K562 (cell line): ENCODE measurements around the gene ATP1A2. TPM values are rescaled to one million over a fixed set of nuclear protein-coding genes. Genes with fewer than 3 reads are reported as not detected.

Experiments
- ATAC-seq: fragments of 200-7000 bp; cut with Tn5 transposase; 3 replicates; pipeline ENCODE4 v1.9.1; 2020; ENCODE audit warnings: moderate library complexity
- Bru-seq: library from RNA; stranded (reverse); fragments of 400-500 nt; gene quantifications from one replicate; lab custom pipeline; 2021; lab: Mats Ljungman, UMichigan
- BruChase-seq, 2 experiments: library from RNA; stranded (reverse); fragments of 400-500 nt; gene quantifications; one replicate each; lab custom pipeline; 2021; lab: Mats Ljungman, UMichigan
- BruUV-seq: library from RNA; stranded (reverse); fragments of 400-500 nt; replicated peaks from 2 replicates; lab custom pipeline; 2021; lab: Mats Ljungman, UMichigan
- CTCF ChIA-PET: fragments of 300-600 bp; formaldehyde crosslinking; extraction: SDS; loops from one replicate; lab custom pipeline; 2021; ENCODE audit warnings: low intra/inter-chr PET ratio; lab: Yijun Ruan, JAX
- POLR2A ChIA-PET: fragments of 300-600, 350-650 bp; sonication (Branson Sonifier 250); formaldehyde crosslinking; extraction: SDS; loops from one replicate; lab custom pipeline; 2021; ENCODE audit warnings: antibody characterized with exemption, inconsistent platforms; lab: Yijun Ruan, JAX
- DNase-seq, 4 experiments: peaks; one replicate each; pipeline versions ENCODE4 v3.0.0 to v3.0.0-alpha.2; 2011 to 2018; ENCODE audit warnings: low spot score in 3 of 4, mixed read lengths in 3 of 4; ENCODE audit errors: extremely low read depth in 1 of 4
- FAIRE-seq: peaks from 2 replicates; lab custom pipeline; 2011; peaks lifted over from hg19 to GRCh38; lab: Jason Lieb, UNC
- H2AFZ ChIP-seq: 2 replicates; pipeline ENCODE4 v1.6.0; 2011; ENCODE audit warnings: low read depth, low read length, control low read depth, inconsistent platforms
- H3K27ac ChIP-seq: fragments of 200-600 bp; 3 replicates; pipeline ENCODE4 v1.8.0; 2011; ENCODE audit warnings: low read depth, mild to moderate bottlenecking, control low read depth, inconsistent platforms, low read length, moderate library complexity, mixed read lengths; ENCODE audit errors: extremely low read depth
- H3K27me3 ChIP-seq, 2 experiments: fragments of 300-600 bp in 1 of 2; 2 replicates in 1 of 2; 3 replicates in 1 of 2; pipeline versions ENCODE4 v1.6.0 to v1.8.0; 2011; ENCODE audit warnings: inconsistent platforms in 2 of 2, low read length in 2 of 2, mild to moderate bottlenecking in 1 of 2, mixed read lengths in 1 of 2, moderate library complexity in 1 of 2; ENCODE audit not compliant: control insufficient read depth in 2 of 2, insufficient read depth in 2 of 2
- H3K36me3 ChIP-seq: fragments of 300-600 bp; 3 replicates; pipeline ENCODE4 v1.8.0; 2011; ENCODE audit warnings: mild to moderate bottlenecking, low read length, inconsistent platforms; ENCODE audit not compliant: control insufficient read depth, insufficient read depth
- H3K4me1 ChIP-seq, 2 experiments: fragments of 200-600 bp in 1 of 2; replicated peaks in 1 of 2; 2 replicates in 1 of 2; 3 replicates in 1 of 2; pipeline versions ENCODE4 v1.5.1 to v1.8.0; 2011; ENCODE audit warnings: inconsistent platforms in 2 of 2, low read length in 2 of 2, mild to moderate bottlenecking in 1 of 2, mixed read lengths in 1 of 2, moderate library complexity in 1 of 2; ENCODE audit not compliant: control insufficient read depth in 2 of 2, insufficient read depth in 2 of 2
- H3K4me2 ChIP-seq: 2 replicates; pipeline ENCODE4 v1.6.1; 2011; ENCODE audit warnings: low read length, control low read depth, inconsistent platforms, mixed read lengths; ENCODE audit not compliant: insufficient read depth
- H3K4me3 ChIP-seq: fragments of 200-600 bp; sonication (generic), shearing (Covaris generic); 2 replicates; pipeline ENCODE4 v1.5.1; 2016; ENCODE audit warnings: control low read depth, inconsistent platforms
- H3K79me2 ChIP-seq: fragments of 200-600 bp; 3 replicates; pipeline ENCODE4 v1.8.0; 2011; ENCODE audit warnings: low read length, inconsistent platforms; ENCODE audit not compliant: control insufficient read depth, insufficient read depth
- H3K9ac ChIP-seq, 2 experiments: 2 replicates each; pipeline versions ENCODE4 v1.6.0 to v1.6.1; 2011; ENCODE audit warnings: low read depth in 2 of 2, low read length in 2 of 2, control low read depth in 1 of 2, inconsistent platforms in 1 of 2, mild to moderate bottlenecking in 1 of 2, mixed read lengths in 1 of 2; ENCODE audit not compliant: insufficient read depth in 1 of 2
- H3K9me1 ChIP-seq: one replicate; pipeline ENCODE4 v1.6.0; 2011; ENCODE audit warnings: inconsistent platforms, mild to moderate bottlenecking, low read length, moderate library complexity; ENCODE audit not compliant: control insufficient read depth, insufficient read depth
- H3K9me3 ChIP-seq: replicated peaks from 2 replicates; pipeline ENCODE4 v1.5.1; 2011; ENCODE audit warnings: low read depth, low read length, inconsistent platforms; ENCODE audit not compliant: control insufficient read depth, insufficient read depth
- H4K20me1 ChIP-seq: replicated peaks from 2 replicates; pipeline ENCODE4 v1.6.1; 2011; ENCODE audit warnings: low read length, inconsistent platforms, mixed read lengths; ENCODE audit not compliant: control insufficient read depth, insufficient read depth
- BDP1 ChIP-seq: IDR thresholded peaks from 3 replicates; pipeline ENCODE4 v1.6.1; 2011; ENCODE audit not compliant: insufficient read length, insufficient read depth
- CBFA2T2 ChIP-seq: fragments of 450-650 bp; conservative IDR thresholded peaks from 2 replicates; pipeline ENCODE4 v1.6.1; 2017; ENCODE audit warnings: mild to moderate bottlenecking
- CCAR2 ChIP-seq: fragments of 200-400 bp; formaldehyde crosslinking; IDR thresholded peaks from 2 replicates; pipeline ENCODE4 v1.6.1; 2017; ENCODE audit warnings: mild to moderate bottlenecking, low read depth, low read length
- ETV6 ChIP-seq, 3 experiments: fragments of 150-350 bp in 1 of 3; sonication (generic) in 1 of 3; formaldehyde crosslinking in 1 of 3; IDR thresholded peaks; 2 replicates each; pipeline versions ENCODE4 v1.6.1 to v1.8.0; 2014 to 2022; ENCODE audit warnings: borderline replicate concordance in 2 of 3, low read depth in 2 of 3, antibody characterized with exemption in 1 of 3, low read length in 1 of 3, mild to moderate bottlenecking in 1 of 3, missing genetic modification reagents in 1 of 3
- HDAC1 ChIP-seq, 2 experiments: fragments of 450-650 bp; IDR thresholded peaks; 2 replicates each; pipeline ENCODE4 v1.6.1; 2016 to 2017; ENCODE audit warnings: inconsistent platforms in 1 of 2, mild to moderate bottlenecking in 1 of 2, moderate library complexity in 1 of 2
- HLTF ChIP-seq: fragments of 450-650 bp; IDR thresholded peaks from 2 replicates; pipeline ENCODE4 v1.6.1; 2016
- KDM1A ChIP-seq, 2 experiments: fragments of 450-650 bp; IDR thresholded peaks; 2 replicates each; pipeline ENCODE4 v1.6.1; 2016; ENCODE audit warnings: mild to moderate bottlenecking in 2 of 2
- NFXL1 ChIP-seq: fragments of 450-650 bp; formaldehyde crosslinking; IDR thresholded peaks from 2 replicates; pipeline ENCODE4 v1.4.0; 2021; ENCODE audit warnings: mild to moderate bottlenecking
- SMAD1 ChIP-seq: fragments of 150-350 bp; IDR thresholded peaks from 2 replicates; pipeline ENCODE4 v1.6.1; 2014; ENCODE audit warnings: low read length, low read depth; ENCODE audit not compliant: partially characterized antibody
- SMC3 ChIP-seq: conservative IDR thresholded peaks from 2 replicates; pipeline ENCODE4 v1.6.1; 2011; ENCODE audit warnings: low read depth, low read length, improper control_type of control experiment; ENCODE audit not compliant: insufficient read depth
- WGBS: fragments of 100-300 bp; shearing (Covaris generic); methylation state at CpG from one replicate; pipeline ENCODE4 v1.1.6; 2016; ENCODE audit warnings: low coverage, mixed read lengths; ENCODE audit not compliant: insufficient coverage; ENCODE audit errors: missing lambda C conversion rate; 5-methylcytosine and 5-hydroxymethylcytosine counted together
- in situ Hi-C: fragments of 300-500 bp; cut with MboI; formaldehyde crosslinking; loops from 4 replicates; pipeline ENCODE4 v1.15.0; 2018; ENCODE audit warnings: inconsistent platforms, mixed read lengths
- intact Hi-C: fragments of 100-400 bp; cut with micrococcal nuclease; formaldehyde crosslinking; loops from 2 replicates; pipeline ENCODE4 v1.14.2; 2022
- long read RNA-seq, 3 experiments: library from polyadenylated mRNA in 2 of 3; library from RNA in 1 of 3; unstranded in 2 of 3; stranded (forward) in 1 of 3; transcript quantifications; one replicate each; pipeline ENCODE4 v2.0.0, GENCODE V29; 2019 to 2022
- polyA minus RNA-seq, 3 experiments: library from RNA; depleted of rRNA, polyadenylated mRNA; stranded (reverse); fragments of >200 nt; gene quantifications; 2 replicates each; pipeline ENCODE4 v1.2.3, GENCODE V29; 2011
- polyA plus RNA-seq, 8 experiments: library from polyadenylated mRNA; depleted of rRNA in 4 of 8; stranded (reverse) in 5 of 8; unstranded in 3 of 8; fragments of >200 nt; fragmentation: Nextera tagmentation in 2 of 8; fragmentation: Illumina TruSeq in 1 of 8; extraction: Ambion mirVana in 2 of 8; extraction: Trizol in 1 of 8; gene quantifications; 2 replicates each; pipeline versions ENCODE4 v1.2.1 to v1.2.3, GENCODE V29; 2011 to 2014; ENCODE audit warnings: inconsistent platforms in 1 of 8, missing spikeins in 1 of 8
- total RNA-seq, 7 experiments: library from RNA; depleted of rRNA in 6 of 7; stranded (reverse); fragments of >200 nt in 6 of 7; fragmentation: Illumina TruSeq in 2 of 7; extraction: Trizol in 2 of 7; gene quantifications; 2 replicates each; pipeline versions ENCODE4 v1.2.1 to v1.2.3, GENCODE V29; 2011 to 2021; ENCODE audit warnings: low replicate concordance in 1 of 7
- TF ChIP-seq, protein P1 (sequence below): fragments of 250-450 bp; sonication (Bioruptor Pico); IDR thresholded peaks from 2 replicates; pipeline ENCODE4 v1.5.0; 2021
- TF ChIP-seq, protein P2 (sequence below), 2 experiments: IDR thresholded peaks; 2 replicates each; pipeline ENCODE4 v1.6.1; 2012; ENCODE audit warnings: improper control_type of control experiment in 2 of 2, low read depth in 2 of 2, low read length in 2 of 2, borderline replicate concordance in 1 of 2
- TF ChIP-seq, protein P3 (sequence below): conservative IDR thresholded peaks from 2 replicates; pipeline ENCODE4 v1.6.1; 2011; ENCODE audit warnings: low read depth, mild to moderate bottlenecking, low read length; ENCODE audit not compliant: control insufficient read depth

The ATP1A2 gene
- total RNA-seq (2011; cell fraction: chromatin; rRNA removed; ENCODE audit: low replicate concordance), result 0.21 and 1.2 TPM in 2 replicates
- 0.50 TPM in 1 of 2 replicates, not detected in the other for total RNA-seq (2011; cell fraction: nucleolus; rRNA removed)
- 0.44 and 0.76 TPM in 2 replicates for total RNA-seq (2011; cell fraction: nucleoplasm; rRNA removed)
- total RNA-seq (2014; rRNA removed) (not detected in 2 replicates), total RNA-seq (2014; rRNA removed; fragmentation: Illumina TruSeq; extraction: Trizol) (not detected in 2 replicates), total RNA-seq (2015; rRNA removed; fragmentation: Illumina TruSeq; extraction: Trizol) (not detected in 2 replicates), total RNA-seq (2021) (0.04 and 0.09 TPM in 2 replicates), polyA plus RNA-seq (2011; rRNA removed) (0.11 and 0.14 TPM in 2 replicates), polyA plus RNA-seq (2014; fragmentation: Illumina TruSeq; extraction: Trizol) (0.04 TPM in 1 of 2 replicates, not detected in the other), polyA plus RNA-seq (2014; fragmentation: Nextera tagmentation; extraction: Ambion mirVana) (not detected), polyA plus RNA-seq (2014; rRNA removed) (not detected in 2 replicates), polyA minus RNA-seq (2011; rRNA and poly(A)+ RNA removed) (0.06 and 0.07 TPM in 2 replicates), Bru-seq, nascent RNA (not detected), BruChase-seq, experiment 1, labeled RNA remaining after a 2-hour chase (percentile 9 among the genes with signal in this experiment), BruChase-seq, experiment 2, labeled RNA remaining after a 6-hour chase (not detected)
- polyA plus RNA-seq (2011; cell fraction: cytosol; rRNA removed), result 0.06 and 0.44 TPM in 2 replicates
- polyA plus RNA-seq (2011; cell fraction: nucleus; rRNA removed), result 0.43 and 0.55 TPM in 2 replicates
- polyA plus RNA-seq (2012), result 0.18 and 0.23 TPM in 2 replicates
- not detected in 2 replicates for polyA minus RNA-seq (2011; cell fraction: cytosol; rRNA and poly(A)+ RNA removed)
- polyA minus RNA-seq (2011; cell fraction: nucleus; rRNA and poly(A)+ RNA removed), result 0.13 and 0.22 TPM in 2 replicates
- long read RNA-seq, experiment 1, result 0 reads
- long read RNA-seq, experiment 2, result 0 reads
- long read RNA-seq, experiment 3, result 0 reads

DNA sequence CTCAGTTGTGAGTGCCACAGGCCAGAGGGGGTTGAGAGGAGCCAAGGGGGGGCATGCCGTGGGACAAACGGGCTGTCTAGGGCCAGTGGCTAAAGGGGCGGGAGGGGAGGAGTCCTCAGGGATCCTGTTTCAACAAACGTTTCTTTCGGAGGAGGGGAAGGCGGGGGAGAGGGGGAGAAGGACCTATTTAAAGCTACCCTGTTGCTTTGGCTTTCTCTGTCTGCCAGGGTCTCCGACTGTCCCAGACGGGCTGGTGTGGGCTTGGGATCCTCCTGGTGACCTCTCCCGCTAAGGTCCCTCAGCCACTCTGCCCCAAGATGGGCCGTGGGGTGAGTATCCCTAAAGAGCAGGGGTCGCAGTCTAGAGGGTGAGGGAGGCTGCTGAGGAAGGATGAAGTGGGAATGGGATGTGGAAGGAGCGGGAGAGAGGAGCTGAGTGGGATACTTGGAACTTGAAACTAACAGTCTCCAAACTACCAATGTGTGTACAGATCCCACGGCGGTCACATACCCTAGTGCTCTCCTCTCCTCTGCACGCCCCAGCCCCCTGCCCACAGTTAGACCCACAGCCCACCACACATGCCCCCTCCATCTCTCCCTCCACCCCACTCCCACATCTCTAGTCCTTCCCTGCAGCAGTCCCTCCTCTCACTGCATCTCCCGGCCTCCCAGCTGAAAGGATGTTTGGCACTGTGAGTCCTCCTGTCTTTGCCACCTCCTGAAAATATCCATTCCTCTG is at the start of gene ATP1A2:
ATP1A2 (plus strand) TSS at position 215 of the 738 bp plus-strand sequence; CDS start at position 318, 103 bp downstream.
- Histone ChIP-seq H3K36me3 (no peaks in the 10 kb centered on the region), H2AFZ (no peak within 1 kb of the TSS), H3K4me2 (no peak within 1 kb of the TSS), H3K27me3 (peaks cover 27 to 60% of the 10 kb centered on the region in 2 experiments), H3K4me3 (no peak within 1 kb of the TSS), H4K20me1 (no peaks in the 10 kb centered on the region), H3K9me3 (no peaks in the 10 kb centered on the region), H3K9me1 (no peaks in the 10 kb centered on the region), H3K9ac (no peak within 1 kb of the TSS), H3K4me1 (no peaks in the 10 kb centered on the region; a peak in 1 of 5 replicates), H3K79me2 (no peaks in the 10 kb centered on the region), H3K27ac (no peak within 1 kb of the TSS)
- in situ Hi-C loops, result no loop called here
- no peak for FAIRE-seq
- WGBS, result under 1% methylated on average over 15 of the region's 16 CpGs
- ChIA-PET CTCF (no interaction called here), POLR2A (interaction anchor here (0.7 to 0.8 kb wide), 2 partner anchors 8 to 129 kb away, joined by 3 to 5 read pairs; no protein-coding TSS in a partner anchor)
- no peak for ATAC-seq
- no TSS peak for BruUV-seq
- DNase-seq, result no peak
- intact Hi-C loops, result no loop called here
- TF ChIP-seq CBFA2T2 (no peak), HDAC1 (IDR thresholded peaks at IDR 0.05) (no peak), NFXL1 (CRISPR knock-in tag) (no peak), ETV6 (IDR thresholded peaks at IDR 0.05; ENCODE audit: borderline replicate concordance in 1 of 2, low read depth in 2 of 2, low read length in 1 of 2) (no peak), ETV6 (CRISPR knock-in tag; IDR thresholded peaks at IDR 0.05; ENCODE audit: borderline replicate concordance) (no peak), SMAD1 (no peak), SMC3 (no peak), CCAR2 (no peak), HLTF (no peak), KDM1A (IDR thresholded peaks at IDR 0.05) (no peak), BDP1 (no peak)
- TF ChIP-seq, protein P1, sequence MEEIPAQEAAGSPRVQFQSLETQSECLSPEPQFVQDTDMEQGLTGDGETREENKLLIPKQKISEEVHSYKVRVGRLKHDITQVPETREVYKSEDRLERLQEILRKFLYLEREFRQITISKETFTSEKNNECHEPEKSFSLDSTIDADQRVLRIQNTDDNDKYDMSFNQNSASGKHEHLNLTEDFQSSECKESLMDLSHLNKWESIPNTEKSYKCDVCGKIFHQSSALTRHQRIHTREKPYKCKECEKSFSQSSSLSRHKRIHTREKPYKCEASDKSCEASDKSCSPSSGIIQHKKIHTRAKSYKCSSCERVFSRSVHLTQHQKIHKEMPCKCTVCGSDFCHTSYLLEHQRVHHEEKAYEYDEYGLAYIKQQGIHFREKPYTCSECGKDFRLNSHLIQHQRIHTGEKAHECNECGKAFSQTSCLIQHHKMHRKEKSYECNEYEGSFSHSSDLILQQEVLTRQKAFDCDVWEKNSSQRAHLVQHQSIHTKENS (CRISPR knock-in tag), result no peak
- TF ChIP-seq, protein P2, sequence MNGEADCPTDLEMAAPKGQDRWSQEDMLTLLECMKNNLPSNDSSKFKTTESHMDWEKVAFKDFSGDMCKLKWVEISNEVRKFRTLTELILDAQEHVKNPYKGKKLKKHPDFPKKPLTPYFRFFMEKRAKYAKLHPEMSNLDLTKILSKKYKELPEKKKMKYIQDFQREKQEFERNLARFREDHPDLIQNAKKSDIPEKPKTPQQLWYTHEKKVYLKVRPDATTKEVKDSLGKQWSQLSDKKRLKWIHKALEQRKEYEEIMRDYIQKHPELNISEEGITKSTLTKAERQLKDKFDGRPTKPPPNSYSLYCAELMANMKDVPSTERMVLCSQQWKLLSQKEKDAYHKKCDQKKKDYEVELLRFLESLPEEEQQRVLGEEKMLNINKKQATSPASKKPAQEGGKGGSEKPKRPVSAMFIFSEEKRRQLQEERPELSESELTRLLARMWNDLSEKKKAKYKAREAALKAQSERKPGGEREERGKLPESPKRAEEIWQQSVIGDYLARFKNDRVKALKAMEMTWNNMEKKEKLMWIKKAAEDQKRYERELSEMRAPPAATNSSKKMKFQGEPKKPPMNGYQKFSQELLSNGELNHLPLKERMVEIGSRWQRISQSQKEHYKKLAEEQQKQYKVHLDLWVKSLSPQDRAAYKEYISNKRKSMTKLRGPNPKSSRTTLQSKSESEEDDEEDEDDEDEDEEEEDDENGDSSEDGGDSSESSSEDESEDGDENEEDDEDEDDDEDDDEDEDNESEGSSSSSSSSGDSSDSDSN (IDR thresholded peaks at IDR 0.05; ENCODE audit: borderline replicate concordance in 1 of 2, low read depth in 2 of 2, low read length in 2 of 2), result no peak
- TF ChIP-seq, protein P3, sequence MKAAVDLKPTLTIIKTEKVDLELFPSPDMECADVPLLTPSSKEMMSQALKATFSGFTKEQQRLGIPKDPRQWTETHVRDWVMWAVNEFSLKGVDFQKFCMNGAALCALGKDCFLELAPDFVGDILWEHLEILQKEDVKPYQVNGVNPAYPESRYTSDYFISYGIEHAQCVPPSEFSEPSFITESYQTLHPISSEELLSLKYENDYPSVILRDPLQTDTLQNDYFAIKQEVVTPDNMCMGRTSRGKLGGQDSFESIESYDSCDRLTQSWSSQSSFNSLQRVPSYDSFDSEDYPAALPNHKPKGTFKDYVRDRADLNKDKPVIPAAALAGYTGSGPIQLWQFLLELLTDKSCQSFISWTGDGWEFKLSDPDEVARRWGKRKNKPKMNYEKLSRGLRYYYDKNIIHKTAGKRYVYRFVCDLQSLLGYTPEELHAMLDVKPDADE, result no peak
